Kidney (tissue), 14 donors: ENCODE data around the gene CEBPA. TPM values are rescaled to one million over a fixed set of nuclear protein-coding genes. Genes with fewer than 3 reads are reported as not detected.

Experiments used
- DNase-seq, 5 donors: peaks; one replicate each; pipeline ENCODE4 v3.0.0-alpha.2; 2013 to 2020
- FAIRE-seq: peaks from 2 replicates; lab custom pipeline; 2012; peaks lifted over from hg19 to GRCh38; lab: Jason Lieb, UNC
- H3K27ac ChIP-seq, 2 donors: one replicate each; pipeline ENCODE4 v1.7.0; 2013; ENCODE audit warnings: low read depth in 2 of 2, low read length in 2 of 2, inconsistent platforms in 1 of 2
- H3K27me3 ChIP-seq: one replicate; pipeline ENCODE4 v1.7.1; 2013; ENCODE audit warnings: low read length, inconsistent platforms; ENCODE audit not compliant: control insufficient read depth, insufficient read depth
- H3K36me3 ChIP-seq, 3 donors: one replicate each; pipeline versions ENCODE4 v1.7.0 to v1.7.1; 2013; ENCODE audit warnings: low read length in 3 of 3, control low read depth in 1 of 3, inconsistent platforms in 1 of 3; ENCODE audit not compliant: insufficient read depth in 3 of 3, control insufficient read depth in 2 of 3
- H3K4me1 ChIP-seq, 3 donors: one replicate each; pipeline versions ENCODE4 v1.7.0 to v1.7.1; 2013; ENCODE audit warnings: low read length in 3 of 3, inconsistent platforms in 1 of 3, low read depth in 1 of 3; ENCODE audit not compliant: control insufficient read depth in 2 of 3, insufficient read depth in 2 of 3
- H3K4me3 ChIP-seq, 3 donors: one replicate each; pipeline versions ENCODE4 v1.7.0 to v1.8.1; 2013; ENCODE audit warnings: low read length in 3 of 3, control low read depth in 1 of 3, inconsistent platforms in 1 of 3
- H3K9ac ChIP-seq, 3 donors: one replicate each; pipeline versions ENCODE4 v1.7.0 to v1.7.1; 2013; ENCODE audit warnings: low read length in 3 of 3, control low read depth in 1 of 3, inconsistent platforms in 1 of 3
- H3K9me3 ChIP-seq, 3 donors: one replicate each; pipeline versions ENCODE4 v1.7.0 to v1.7.1; 2013; ENCODE audit warnings: low read length in 3 of 3, control low read depth in 1 of 3, inconsistent platforms in 1 of 3; ENCODE audit not compliant: control insufficient read depth in 2 of 3, insufficient read depth in 1 of 3
- intact Hi-C: fragments of 100-400 bp; cut with DNase I; formaldehyde crosslinking; loops from one replicate; pipeline ENCODE4 v1.11.1; 2022
- polyA plus RNA-seq: library from polyadenylated mRNA; stranded (reverse); fragments of 350-450 nt; fragmentation: Illumina TruSeq; extraction: RNeasy Lipid Tissue Mini Kit (QIAGEN cat#74804); gene quantifications from one replicate; pipeline ENCODE4 v1.2.3, GENCODE V29; 2014; ENCODE audit warnings: low read depth, low replicate concordance; ENCODE audit not compliant: insufficient read depth
- total RNA-seq: library from RNA; stranded (reverse); fragmentation: NEBNext Ultra II Directional; extraction: Animal tissue kit (Norgen Biotek cat#: 25700); gene quantifications from one replicate; pipeline ENCODE4 v1.2.1, GENCODE V29; 2021
- TF ChIP-seq, protein P1 (sequence below): IDR thresholded peaks from 3 replicates; pipeline ENCODE4 v1.5.1; 2012; ENCODE audit warnings: mild to moderate bottlenecking, moderate library complexity, borderline replicate concordance; ENCODE audit not compliant: insufficient read depth; ENCODE audit errors: extremely low read depth
- donor health status: control.
- donor health status: control.
- donor health status: control.
- donor health status: control.
- donor health status: control.
- donor health status: DM: yes; HTN: yes; CAD: no.
- donor health status: Normal renal cell carcinoma (clear cell type).

Gene CEBPA
- total and polyA plus RNA-seq, 2 donors from 2014 or later, result 6.6 to 7.1 TPM

DNA sequence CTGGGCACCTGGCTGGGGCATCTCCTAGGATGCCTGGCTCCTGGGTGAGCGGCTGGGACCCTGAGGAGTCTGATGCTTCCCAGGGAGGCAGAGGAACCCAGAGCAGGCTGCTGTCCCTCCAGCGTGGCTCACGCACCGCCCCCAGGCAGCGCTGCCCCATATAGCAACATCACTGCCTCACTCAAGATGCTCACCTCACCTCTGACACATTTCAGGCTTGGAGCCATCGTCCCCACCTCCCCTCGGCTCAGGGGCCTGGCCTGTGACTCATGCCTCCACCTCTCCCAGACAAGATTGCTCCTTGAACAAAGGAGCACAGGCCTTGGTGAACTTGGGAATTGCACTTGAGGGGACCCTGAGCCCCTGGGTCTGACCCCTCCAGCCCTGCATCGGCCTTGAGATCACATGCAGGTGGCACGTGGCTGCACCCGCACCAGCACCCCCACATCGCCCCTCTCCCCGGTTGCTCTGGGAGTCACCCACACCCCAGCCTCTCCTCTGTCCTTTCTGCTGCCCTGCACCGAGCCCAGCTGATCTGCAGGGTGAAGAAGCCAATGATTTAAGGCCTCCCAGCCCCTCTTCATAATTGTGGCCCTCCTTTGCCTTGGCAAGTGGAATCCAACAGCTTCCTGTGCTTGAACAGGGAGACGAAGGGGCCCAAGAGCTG lies 11.2 kb downstream of the CEBPA start:
- DNase-seq (peak in 1 of 5 donors; percentile 65), FAIRE-seq (no peak)
- Histone ChIP-seq H3K9me3 (no peaks in the 10 kb centered on the region), H3K36me3 (no peaks in the 10 kb centered on the region), H3K27me3 (no peaks in the 10 kb centered on the region), H3K4me1 (peaks cover 0 to 21% (median 14%) of the 10 kb centered on the region in 3 donors), H3K9ac (no peak overlapping the region), H3K4me3 (no peak overlapping the region), H3K27ac (peak overlapping the region; percentile 72 to 74)
- TF ChIP-seq, protein P1, sequence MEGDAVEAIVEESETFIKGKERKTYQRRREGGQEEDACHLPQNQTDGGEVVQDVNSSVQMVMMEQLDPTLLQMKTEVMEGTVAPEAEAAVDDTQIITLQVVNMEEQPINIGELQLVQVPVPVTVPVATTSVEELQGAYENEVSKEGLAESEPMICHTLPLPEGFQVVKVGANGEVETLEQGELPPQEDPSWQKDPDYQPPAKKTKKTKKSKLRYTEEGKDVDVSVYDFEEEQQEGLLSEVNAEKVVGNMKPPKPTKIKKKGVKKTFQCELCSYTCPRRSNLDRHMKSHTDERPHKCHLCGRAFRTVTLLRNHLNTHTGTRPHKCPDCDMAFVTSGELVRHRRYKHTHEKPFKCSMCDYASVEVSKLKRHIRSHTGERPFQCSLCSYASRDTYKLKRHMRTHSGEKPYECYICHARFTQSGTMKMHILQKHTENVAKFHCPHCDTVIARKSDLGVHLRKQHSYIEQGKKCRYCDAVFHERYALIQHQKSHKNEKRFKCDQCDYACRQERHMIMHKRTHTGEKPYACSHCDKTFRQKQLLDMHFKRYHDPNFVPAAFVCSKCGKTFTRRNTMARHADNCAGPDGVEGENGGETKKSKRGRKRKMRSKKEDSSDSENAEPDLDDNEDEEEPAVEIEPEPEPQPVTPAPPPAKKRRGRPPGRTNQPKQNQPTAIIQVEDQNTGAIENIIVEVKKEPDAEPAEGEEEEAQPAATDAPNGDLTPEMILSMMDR, result no peak
- intact Hi-C loops, result no loop called here

DNA sequence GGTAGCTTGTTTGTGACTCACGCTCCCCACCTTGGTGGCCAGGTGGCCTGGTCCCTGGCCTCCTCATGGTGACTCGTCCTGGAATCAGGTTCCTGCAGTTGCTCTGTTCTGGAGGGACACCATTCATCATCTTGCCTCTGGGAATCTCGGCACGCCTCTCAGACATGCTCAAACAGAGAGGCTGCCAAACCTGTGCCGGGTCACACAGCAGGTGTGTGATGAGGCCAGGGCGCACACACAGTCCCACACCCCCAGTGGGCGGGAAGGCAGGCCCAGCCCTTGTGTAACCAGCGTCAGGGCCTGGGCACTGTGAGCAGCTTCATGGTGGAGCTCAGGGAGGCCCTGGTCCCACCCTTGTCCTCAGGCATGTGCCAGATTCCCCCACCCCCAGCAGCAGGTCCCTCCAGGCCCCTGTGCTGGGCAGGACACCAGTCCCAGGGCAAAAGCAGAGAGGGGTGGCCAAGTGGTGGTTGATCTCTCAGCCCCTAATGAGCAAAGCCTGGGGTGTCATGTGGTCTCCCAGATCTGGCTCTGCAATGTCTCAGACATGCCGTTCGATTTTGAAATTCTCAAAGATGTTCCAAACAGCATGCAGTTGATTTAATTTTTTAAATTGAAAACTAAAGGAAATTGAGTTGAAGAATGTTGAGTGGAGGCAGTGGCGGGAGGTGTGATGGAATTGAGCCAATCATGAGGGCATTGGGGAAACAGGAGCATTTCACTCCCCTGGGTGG lies 12.1 kb downstream of the CEBPA start:
- intact Hi-C loops, result no loop called here
- Histone ChIP-seq H3K36me3 (no peaks in the 10 kb centered on the region), H3K9ac (no peak overlapping the region), H3K4me3 (no peak overlapping the region), H3K27ac (no peak overlapping the region), H3K27me3 (no peaks in the 10 kb centered on the region), H3K9me3 (no peaks in the 10 kb centered on the region), H3K4me1 (peaks cover 0 to 21% (median 14%) of the 10 kb centered on the region in 3 donors)
- DNase-seq (peak in 1 of 5 donors; percentile 64), FAIRE-seq (no peak)
- TF ChIP-seq, protein P1, result no peak

DNA sequence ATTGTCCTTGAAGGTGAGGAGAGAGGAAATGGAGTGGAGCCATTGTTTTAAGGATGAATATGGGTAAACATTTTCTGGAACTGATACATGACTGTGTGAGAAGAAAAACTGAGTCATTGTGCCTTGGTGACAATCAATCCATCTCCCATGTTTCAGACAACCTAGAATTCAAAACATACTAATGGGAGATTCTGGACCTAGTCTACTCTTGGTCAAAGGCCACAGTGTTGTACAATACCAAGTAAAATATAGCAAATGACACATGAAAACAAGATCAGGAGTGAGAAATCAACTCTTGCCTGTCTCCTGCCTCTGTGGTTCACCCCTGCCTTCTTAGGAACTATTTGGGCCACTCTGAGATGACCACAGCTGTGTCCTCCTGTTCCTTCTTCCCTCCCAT lies 13.1 kb downstream of the CEBPA start:
- FAIRE-seq, result no peak
- intact Hi-C loops, result no loop called here
- DNase-seq, result no peak
- Histone ChIP-seq H3K4me3 (no peak overlapping the region), H3K9ac (no peak overlapping the region), H3K27me3 (no peaks in the 10 kb centered on the region), H3K27ac (no peak overlapping the region), H3K9me3 (no peaks in the 10 kb centered on the region), H3K4me1 (peaks cover 0 to 21% (median 14%) of the 10 kb centered on the region in 3 donors), H3K36me3 (no peaks in the 10 kb centered on the region)
- TF ChIP-seq, protein P1, result no peak
